Measurements from ENCODE around the gene PPP1R27. TPM values are rescaled to one million over a fixed set of nuclear protein-coding genes. Genes with fewer than 3 reads are reported as not detected.

PPP1R27 gene
- total and polyA plus RNA-seq, 11 donors: not detected

- intact Hi-C loops (cut with DNase I): loop anchor here in 2 of 10 donors (10.0 kb wide), 2 partner anchors 159 to 351 kb away; partner anchors contain the start of genes ACTG1 (in 1 of the 2), CENPX (in 1 of the 2) and LRRC45 (in 1 of the 2)
- Histone ChIP-seq H3K9me3 (no peaks in the 10 kb centered on the region), H3K27ac (peak overlapping the region in 4 of 12 donors; percentile 20 to 98 (median 48)), H3K4me3 (no peak overlapping the region), H3K36me3 (peaks cover 0 to 51% (median 22%) of the 10 kb centered on the region in 9 donors), H3K27me3 (no peaks in the 10 kb centered on the region), H3K4me1 (peaks cover 4 to 73% (median 62%) of the 10 kb centered on the region in 12 donors)
- DNase-seq (no peak), ATAC-seq (no peak)
- 61 to 68% (median 66%) methylated on average over 17 to 18 of the region's 18 CpGs for WGBS, 4 donors
- TF ChIP-seq CTCF (IDR thresholded peaks at IDR 0.05) (no peak), POLR2A (IDR thresholded peaks at IDR 0.05) (no peak)
Observed at GRCh38 chr17:81865733-81866439, 31.0 kb upstream of the PPP1R27 start.

GRCh38 chr17:81865358-81865732, 30.5 kb upstream of the PPP1R27 start:
- Histone ChIP-seq H3K4me3 (no peak overlapping the region), H3K9me3 (no peaks in the 10 kb centered on the region), H3K27ac (peak overlapping the region in 3 of 12 donors; percentile 26 to 71 (median 43)), H3K36me3 (peaks cover 0 to 51% (median 22%) of the 10 kb centered on the region in 9 donors), H3K27me3 (no peaks in the 10 kb centered on the region), H3K4me1 (peaks cover 4 to 73% (median 61%) of the 10 kb centered on the region in 12 donors)
- WGBS, 4 donors: 92 to 96% (median 94%) methylated on average over 2 to 8 of the region's 8 CpGs
- ATAC-seq (no peak), DNase-seq (no peak)
- no peak for TF ChIP-seq POLR2A (IDR thresholded peaks at IDR 0.05)
- TF ChIP-seq CTCF (IDR thresholded peaks at IDR 0.05): no peak
- intact Hi-C loops (cut with DNase I): loop anchor here in 2 of 10 donors (10.0 kb wide), 2 partner anchors 159 to 351 kb away; partner anchors contain the start of genes ACTG1 (in 1 of the 2), CENPX (in 1 of the 2) and LRRC45 (in 1 of the 2)

- H3K27me3 ChIP-seq: no peaks in the 10 kb centered on the region
- intact Hi-C loops (cut with DNase I): loop anchor here in 2 of 10 donors (10.0 kb wide), 2 partner anchors 161 to 349 kb away; partner anchors contain the start of genes ACTG1 (in 1 of the 2), CENPX (in 1 of the 2) and LRRC45 (in 1 of the 2)
- WGBS, 4 donors: 73 to 81% (median 79%) methylated on average over 8 to 9 of the region's 9 CpGs
- TF ChIP-seq CTCF (IDR thresholded peaks at IDR 0.05) (no peak), POLR2A (IDR thresholded peaks at IDR 0.05) (no peak)
- no peak for DNase-seq
- peaks cover 4 to 67% (median 55%) of the 10 kb centered on the region in 12 donors for H3K4me1 ChIP-seq
- ATAC-seq: no peak
- peak overlapping the region in 1 of 12 donors; percentile 2 for H3K27ac ChIP-seq
- H3K9me3 ChIP-seq: no peaks in the 10 kb centered on the region
- no peak overlapping the region for H3K4me3 ChIP-seq
- H3K36me3 ChIP-seq: peaks cover 0 to 40% (median 16%) of the 10 kb centered on the region in 9 donors
Observed at GRCh38 chr17:81863833-81864768, 29.3 kb upstream of the PPP1R27 start.

Data from heart left ventricle (tissue), 16 donors.